HCT116 (cell line): ENCODE results near the gene NTS.

Source experiments
- EGR1 ChIP-seq: IDR thresholded peaks from 2 replicates; pipeline ENCODE4 v1.6.1; 2012; ENCODE audit warnings: low read depth
- TCF7L2 ChIP-seq: IDR thresholded peaks from 2 replicates; pipeline ENCODE4 v1.7.0; 2011; ENCODE audit warnings: borderline replicate concordance, inconsistent platforms; ENCODE audit not compliant: insufficient read depth, insufficient read length; ENCODE audit errors: extremely low read depth

- no peak for TF ChIP-seq TCF7L2
- TF ChIP-seq EGR1 = no peak
Measured at GRCh38 chr12:85831327-85831990, 42.6 kb upstream of the NTS start.
